Skeletal muscle satellite cell (primary cell): ENCODE data around the gene SMG1.
"Not testable (repeated sequence)": the region's sequence is repeated elsewhere in the genome, so short reads cannot be mapped to it uniquely, and the experiment has no call there.

Source experiments
- H3K27me3 ChIP-seq: 2 replicates; pipeline ENCODE4 v1.7.0; 2013; ENCODE audit warnings: low read length; ENCODE audit not compliant: control insufficient read depth, insufficient read depth
- H3K36me3 ChIP-seq: 2 replicates; pipeline ENCODE4 v1.7.0; 2013; ENCODE audit warnings: mild to moderate bottlenecking, control low read depth, low read length; ENCODE audit not compliant: insufficient read depth
- H3K4me1 ChIP-seq: 2 replicates; pipeline ENCODE4 v1.7.0; 2013; ENCODE audit warnings: low read length; ENCODE audit not compliant: control insufficient read depth, insufficient read depth
- H3K4me2 ChIP-seq: 2 replicates; pipeline ENCODE4 v1.7.0; 2013; ENCODE audit warnings: mild to moderate bottlenecking, low read length
- H3K4me3 ChIP-seq: 2 replicates; pipeline ENCODE4 v1.7.0; 2013; ENCODE audit warnings: low read length
- H3K9ac ChIP-seq: 2 replicates; pipeline ENCODE4 v1.7.0; 2013; ENCODE audit warnings: mild to moderate bottlenecking, low read depth, low read length, moderate library complexity
- H3K9me3 ChIP-seq: replicated peaks from 2 replicates; pipeline ENCODE4 v1.7.0; 2013; ENCODE audit warnings: mild to moderate bottlenecking, control low read depth, low read length

Gene SMG1

DNA sequence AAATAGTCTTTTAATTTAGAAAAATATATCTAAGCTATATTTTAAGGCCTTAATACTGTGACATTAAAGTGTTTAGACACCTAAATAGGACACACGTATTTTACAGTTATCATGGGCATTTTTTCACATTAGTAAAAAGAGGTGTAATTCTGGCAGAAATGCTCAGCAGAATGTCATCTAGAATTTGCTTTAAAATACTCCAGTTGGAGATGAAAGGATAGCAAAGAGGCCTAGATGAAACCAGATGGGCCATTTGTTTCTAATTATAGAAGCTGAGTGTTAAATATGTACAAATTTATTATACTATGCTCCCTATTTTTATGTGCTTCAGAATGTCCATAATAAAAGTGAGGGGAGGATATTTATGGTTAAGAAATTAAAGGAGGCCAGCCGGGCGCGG, 48.5 kb downstream of the SMG1 start:
- H3K4me3 ChIP-seq, H3K9ac ChIP-seq, H3K27me3 ChIP-seq, H3K9me3 ChIP-seq, H3K4me1 ChIP-seq, H3K4me2 ChIP-seq: not testable (repeated sequence)
- peaks cover 16% of the 10 kb centered on the region for H3K36me3 ChIP-seq

DNA sequence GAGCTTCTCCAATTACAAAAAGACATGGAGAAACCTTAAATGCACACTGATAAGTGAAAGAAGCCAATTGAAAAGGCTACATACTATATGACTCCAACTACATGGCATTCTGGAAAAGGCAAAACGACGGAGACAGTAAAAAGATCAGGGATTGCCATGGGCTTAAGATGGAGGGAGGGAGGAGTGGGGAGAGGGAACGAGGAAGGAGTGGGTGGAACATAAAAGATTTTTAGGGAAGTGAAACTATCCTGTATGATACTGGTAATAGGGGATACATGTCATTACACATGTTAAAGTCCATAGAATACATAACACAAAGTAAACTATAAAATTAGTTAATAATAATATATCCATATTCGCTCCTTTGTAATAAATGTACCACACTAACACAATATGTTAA, 48.9 kb downstream of the SMG1 start:
- peaks cover 13% of the 10 kb centered on the region for H3K36me3 ChIP-seq
- H3K9ac ChIP-seq, H3K9me3 ChIP-seq, H3K4me3 ChIP-seq, H3K4me2 ChIP-seq, H3K27me3 ChIP-seq, H3K4me1 ChIP-seq: not testable (repeated sequence)

DNA sequence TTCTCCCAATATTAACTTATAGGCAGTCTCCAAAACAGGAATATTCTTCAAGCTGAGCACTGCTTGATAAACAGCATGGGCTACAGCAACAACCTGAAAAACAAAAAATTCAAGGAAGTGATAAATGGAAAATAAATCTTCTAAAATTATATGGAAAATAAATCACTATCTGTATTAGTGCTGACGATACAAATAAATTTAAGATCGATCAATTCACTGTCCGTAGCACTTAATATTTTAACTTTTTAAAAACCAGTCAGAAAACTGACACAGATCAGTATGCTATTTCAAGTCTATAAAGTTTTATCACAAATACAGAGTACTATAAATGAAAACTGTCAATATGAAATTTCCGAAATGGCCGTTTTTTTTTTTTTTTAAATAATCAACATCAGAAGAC, 49.9 kb downstream of the SMG1 start:
- not testable (repeated sequence) for H3K4me2 ChIP-seq, H3K9ac ChIP-seq, H3K4me3 ChIP-seq, H3K27me3 ChIP-seq, H3K4me1 ChIP-seq, H3K9me3 ChIP-seq
- H3K36me3 ChIP-seq: peaks cover 13% of the 10 kb centered on the region

DNA sequence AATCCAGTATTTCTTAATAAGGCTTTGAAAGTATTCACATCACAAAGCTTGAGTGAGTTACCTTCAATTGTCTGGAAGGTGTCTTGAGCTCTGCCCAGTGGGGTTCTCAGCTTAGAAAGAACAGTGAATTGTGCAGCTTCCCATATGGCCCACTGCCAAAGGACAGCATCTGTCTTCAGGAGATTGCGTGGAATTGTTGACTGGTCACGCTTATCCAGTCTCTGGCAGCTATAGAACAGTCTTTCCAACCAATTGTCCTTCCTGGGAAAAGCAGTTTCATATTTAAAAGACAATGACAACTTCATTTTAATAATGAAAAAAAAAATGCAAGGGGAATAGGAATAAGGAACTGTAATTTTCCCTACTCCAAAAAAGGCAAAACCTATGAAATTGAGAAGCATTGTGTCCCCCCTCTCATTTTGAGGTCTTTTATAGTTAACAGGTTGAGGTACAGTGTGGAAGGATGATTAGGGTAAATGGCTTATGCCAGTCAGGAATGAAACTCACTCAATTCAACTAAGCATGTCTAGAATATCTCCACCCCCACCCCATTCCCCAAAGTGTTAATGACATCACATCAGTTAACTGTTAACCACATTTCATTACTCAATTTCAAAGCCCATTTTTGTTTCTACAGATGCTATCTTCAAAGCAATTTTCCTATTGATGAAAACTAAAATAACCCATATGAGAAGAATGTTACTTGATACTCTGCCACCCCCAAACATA, 57.0 kb downstream of the SMG1 start:
- H3K4me3 ChIP-seq, H3K9ac ChIP-seq, H3K4me2 ChIP-seq, H3K27me3 ChIP-seq, H3K9me3 ChIP-seq: not testable (repeated sequence)
- peaks cover 17% of the 10 kb centered on the region for H3K4me1 ChIP-seq
- peaks cover 20% of the 10 kb centered on the region for H3K36me3 ChIP-seq

DNA sequence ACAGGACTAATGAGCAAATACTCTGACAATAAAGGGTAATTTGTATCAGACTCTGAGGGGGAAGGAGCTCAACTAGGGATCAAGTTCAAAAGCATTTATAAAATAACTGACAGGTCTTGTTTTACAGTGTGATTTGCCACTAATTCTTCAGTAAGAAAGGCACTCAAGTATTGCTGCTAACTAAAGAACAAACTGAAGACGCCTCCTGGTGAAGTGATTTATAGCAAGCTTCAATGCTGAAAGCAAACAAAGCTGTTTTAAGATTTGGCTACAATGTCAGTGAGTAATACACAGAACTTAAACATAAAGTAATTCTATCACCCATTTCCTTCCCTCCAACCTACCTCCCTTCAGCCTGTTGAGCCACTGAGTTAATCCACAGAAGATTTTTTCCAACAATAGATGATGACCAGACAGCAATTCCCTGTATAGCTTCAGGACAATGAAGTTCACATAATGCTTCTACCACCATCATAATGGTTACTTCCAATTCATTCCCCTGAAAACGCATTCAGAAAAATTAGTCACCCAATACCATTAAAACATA, 59.9 kb downstream of the SMG1 start:
- H3K9me3 ChIP-seq, H3K27me3 ChIP-seq, H3K9ac ChIP-seq, H3K4me3 ChIP-seq: not testable (repeated sequence)
- H3K36me3 ChIP-seq: peaks cover 22% of the 10 kb centered on the region
- H3K4me1 ChIP-seq: peaks cover 17% of the 10 kb centered on the region
- peak overlapping the region; percentile 37 for H3K4me2 ChIP-seq

DNA sequence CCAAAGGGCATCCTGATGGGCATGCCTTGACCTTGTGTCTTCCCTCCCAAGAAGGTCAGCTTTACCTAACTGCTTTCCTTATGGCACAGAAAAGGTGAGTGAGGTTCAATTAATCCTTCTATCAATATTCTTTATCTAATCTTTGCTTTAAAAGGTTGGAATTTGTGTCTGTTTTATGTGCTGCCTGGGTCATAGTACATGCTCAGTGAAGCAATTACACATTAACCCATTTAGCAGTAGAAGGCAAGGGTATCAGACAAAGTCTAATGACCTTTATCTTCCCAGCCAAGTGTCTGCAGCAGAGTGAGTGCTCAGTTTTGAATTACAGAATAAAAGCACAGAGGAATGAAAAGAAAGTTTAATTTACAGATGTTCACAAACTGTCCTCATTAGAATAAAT, 63.3 kb downstream of the SMG1 start:
- not testable (repeated sequence) for H3K9me3 ChIP-seq, H3K27me3 ChIP-seq, H3K9ac ChIP-seq, H3K4me3 ChIP-seq, H3K4me2 ChIP-seq
- Histone ChIP-seq H3K36me3 (peaks cover 22% of the 10 kb centered on the region), H3K4me1 (peaks cover 17% of the 10 kb centered on the region)

DNA sequence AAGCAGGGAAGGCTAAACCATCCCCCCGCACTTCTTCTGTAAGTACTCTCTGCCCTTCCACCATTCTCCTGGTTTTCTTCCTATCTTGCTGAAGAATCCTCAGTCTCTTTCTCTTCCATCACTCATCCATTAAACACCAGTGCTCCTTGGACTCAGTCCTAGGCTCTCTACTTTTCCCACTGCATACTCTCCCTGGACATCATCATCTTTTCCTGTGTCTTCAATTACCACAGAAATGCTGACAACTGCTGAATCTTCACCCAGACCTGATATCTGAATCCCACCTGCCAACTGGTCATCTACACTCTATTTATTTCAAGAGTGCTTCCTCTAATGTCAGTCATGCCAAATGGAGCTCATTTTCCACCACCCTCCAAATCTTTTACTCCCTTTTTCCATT, 71.0 kb downstream of the SMG1 start:
- H3K4me3 ChIP-seq: no peak overlapping the region
- H3K9ac ChIP-seq: no peak overlapping the region
- no peaks in the 10 kb centered on the region for H3K9me3 ChIP-seq
- no peak overlapping the region for H3K4me2 ChIP-seq
- H3K4me1 ChIP-seq: no peaks in the 10 kb centered on the region
- peaks cover 65% of the 10 kb centered on the region for H3K36me3 ChIP-seq
- H3K27me3 ChIP-seq: no peaks in the 10 kb centered on the region

DNA sequence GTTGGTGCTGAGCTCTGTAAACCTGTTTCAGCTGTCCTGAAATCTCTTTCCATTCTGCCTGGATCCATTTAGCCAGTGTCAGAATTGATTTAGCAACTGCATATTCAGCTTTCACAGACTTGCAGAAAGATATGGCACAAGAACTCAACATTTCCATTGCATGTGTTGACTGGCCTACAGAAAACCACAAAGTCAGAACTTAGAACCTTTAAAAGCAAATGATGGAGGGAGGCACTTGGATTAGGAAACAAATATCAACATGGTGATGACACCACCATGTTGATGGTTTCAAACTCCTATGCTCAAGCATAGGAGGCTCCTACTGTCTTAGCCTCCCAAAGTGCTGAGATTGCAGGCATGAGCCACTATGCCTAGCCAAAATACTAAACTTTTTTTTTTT, 72.5 kb downstream of the SMG1 start:
- Histone ChIP-seq H3K27me3 (no peaks in the 10 kb centered on the region), H3K36me3 (peaks cover 79% of the 10 kb centered on the region), H3K4me1 (no peaks in the 10 kb centered on the region), H3K9me3 (no peaks in the 10 kb centered on the region), H3K4me3 (no peak overlapping the region), H3K9ac (no peak overlapping the region), H3K4me2 (no peak overlapping the region)

DNA sequence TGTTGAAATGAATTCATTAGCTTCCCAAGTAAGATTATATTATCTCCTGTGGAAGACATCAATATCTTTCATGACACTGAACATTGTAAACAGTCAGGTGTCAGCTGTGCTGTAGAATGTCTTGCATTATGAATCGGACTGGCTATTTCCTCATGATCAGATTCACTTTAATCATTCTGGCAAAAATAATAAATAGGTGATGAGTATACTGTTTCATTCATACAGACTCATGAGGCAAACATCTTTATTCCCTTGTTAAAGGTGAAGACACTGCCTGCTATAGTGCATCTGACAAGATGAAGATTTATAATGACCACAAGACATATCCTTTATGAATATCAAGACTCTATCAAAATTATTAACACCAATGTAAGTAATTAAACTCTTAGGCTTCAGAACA, 73.6 kb downstream of the SMG1 start:
- Histone ChIP-seq H3K4me2 (no peak overlapping the region), H3K36me3 (peaks cover 83% of the 10 kb centered on the region), H3K4me1 (no peaks in the 10 kb centered on the region), H3K27me3 (no peaks in the 10 kb centered on the region), H3K9ac (no peak overlapping the region), H3K9me3 (no peaks in the 10 kb centered on the region), H3K4me3 (no peak overlapping the region)

DNA sequence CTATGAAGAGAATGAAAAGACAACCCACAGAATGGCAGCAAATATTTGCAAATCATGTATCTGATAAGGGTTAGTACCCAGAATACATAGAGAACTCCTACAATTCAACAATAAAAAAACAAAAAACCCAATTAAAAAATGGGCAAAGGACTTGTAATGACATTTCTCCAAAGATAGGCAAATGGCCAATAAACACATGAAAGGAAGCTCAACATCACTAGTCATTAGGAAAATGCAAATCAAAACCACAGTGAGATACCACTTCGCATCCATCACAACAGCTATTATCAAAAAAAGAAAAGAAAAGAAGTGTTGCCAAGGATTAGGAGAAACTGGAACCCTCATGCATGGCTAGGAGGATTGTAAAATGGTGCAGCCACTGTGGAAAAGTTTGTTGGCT, 79.8 kb downstream of the SMG1 start:
- no peak overlapping the region for H3K9ac ChIP-seq
- H3K36me3 ChIP-seq: peaks cover 86% of the 10 kb centered on the region
- no peaks in the 10 kb centered on the region for H3K9me3 ChIP-seq
- H3K4me3 ChIP-seq: no peak overlapping the region
- no peaks in the 10 kb centered on the region for H3K4me1 ChIP-seq
- no peak overlapping the region for H3K4me2 ChIP-seq
- no peaks in the 10 kb centered on the region for H3K27me3 ChIP-seq

DNA sequence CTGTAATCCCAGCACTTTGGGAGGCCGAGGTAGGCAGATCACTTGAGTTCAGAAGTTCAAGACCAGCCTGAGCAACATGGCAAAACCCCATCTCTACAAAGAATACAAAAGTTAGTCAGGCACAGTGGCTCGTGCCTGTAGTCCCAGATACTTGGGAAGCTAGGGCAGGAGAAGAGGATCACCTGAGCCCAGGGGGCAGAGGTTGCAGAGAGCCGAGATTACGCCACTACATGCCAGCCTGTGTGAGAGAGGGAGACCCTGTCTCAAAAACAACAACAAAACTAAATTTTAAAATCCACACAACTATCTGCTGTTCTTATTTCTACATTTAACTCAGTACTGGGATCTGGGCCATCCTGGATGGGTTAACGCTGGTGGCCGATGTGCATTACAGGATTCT, 83.6 kb downstream of the SMG1 start:
- peaks cover 79% of the 10 kb centered on the region for H3K36me3 ChIP-seq
- H3K27me3 ChIP-seq: no peaks in the 10 kb centered on the region

DNA sequence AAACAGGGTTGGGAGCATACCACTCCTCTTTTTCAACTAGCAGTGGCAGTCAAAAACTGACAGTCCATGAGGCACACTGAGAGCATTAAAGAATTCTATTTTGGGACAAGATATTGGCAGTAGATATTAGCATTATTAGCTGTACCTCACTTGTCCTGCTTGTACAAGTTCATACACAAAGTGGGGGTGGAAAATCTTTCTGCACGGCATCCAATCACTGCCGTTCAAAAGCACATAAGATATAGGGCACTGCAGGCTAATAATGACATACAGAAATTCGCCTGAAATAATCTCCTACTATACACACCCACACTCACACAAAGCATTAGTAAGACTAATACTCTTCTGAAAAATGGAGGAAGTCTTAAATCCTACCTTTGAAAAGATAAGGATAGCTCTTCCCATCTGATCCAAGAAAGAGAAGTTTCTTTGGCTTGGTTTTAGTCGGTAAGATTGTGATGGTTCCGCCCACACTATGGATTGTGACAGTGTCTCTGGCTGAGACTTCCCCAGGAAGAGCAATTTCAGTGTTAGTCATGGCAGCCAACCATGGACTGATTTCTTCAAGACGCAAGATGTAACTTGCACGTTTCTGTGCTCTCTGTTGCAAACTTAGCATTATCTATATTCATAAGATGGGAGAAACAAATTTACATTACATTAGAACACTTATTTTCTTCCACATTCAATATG, 84.2 kb downstream of the SMG1 start:
- peaks cover 79% of the 10 kb centered on the region for H3K36me3 ChIP-seq

More for the DNA sequence above, 83.6 kb downstream of the SMG1 start:
- Histone ChIP-seq H3K4me3 (no peak overlapping the region), H3K4me1 (no peaks in the 10 kb centered on the region), H3K9me3 (no peaks in the 10 kb centered on the region), H3K9ac (no peak overlapping the region), H3K4me2 (no peak overlapping the region)

More for the DNA sequence above, 84.2 kb downstream of the SMG1 start:
- no peak overlapping the region for H3K9ac ChIP-seq
- H3K4me2 ChIP-seq: no peak overlapping the region
- H3K4me3 ChIP-seq: no peak overlapping the region
- no peaks in the 10 kb centered on the region for H3K27me3 ChIP-seq
- no peaks in the 10 kb centered on the region for H3K9me3 ChIP-seq
- H3K4me1 ChIP-seq: no peaks in the 10 kb centered on the region
